H1 (cell line): ENCODE results near the gene ZBTB45. TPM values are rescaled to one million over a fixed set of nuclear protein-coding genes. Genes with fewer than 3 reads are reported as not detected.

Experiments used
- ASH2L ChIP-seq: fragments of 200-600, 300-600 bp; sonication (generic); IDR thresholded peaks from one replicate; pipeline ENCODE4 v1.7.1; 2017; ENCODE audit warnings: low read length
- CBX5 ChIP-seq: fragments of 300-800, 300-1000 bp; sonication (generic); IDR thresholded peaks from 2 replicates; pipeline ENCODE4 v1.7.1; 2016; ENCODE audit warnings: antibody characterized with exemption, low read length, low read depth
- CBX8 ChIP-seq: fragments of 300-800, 300-1000 bp; sonication (generic); IDR thresholded peaks from 2 replicates; pipeline ENCODE4 v1.7.1; 2016; ENCODE audit warnings: low read depth, low read length, borderline replicate concordance
- CREB1 ChIP-seq: IDR thresholded peaks from 2 replicates; pipeline ENCODE4 v1.6.1; 2012; ENCODE audit warnings: inconsistent platforms
- EZH2 ChIP-seq: fragments of 200-600 bp; sonication (generic); IDR thresholded peaks from 2 replicates; pipeline ENCODE4 v1.7.1; 2012; ENCODE audit warnings: low read depth, mild to moderate bottlenecking, moderate library complexity, low read length, inconsistent platforms; ENCODE audit not compliant: severe bottlenecking
- MAX ChIP-seq: IDR thresholded peaks from 2 replicates; pipeline ENCODE4 v1.6.1; 2012; ENCODE audit warnings: inconsistent platforms
- SAP30 ChIP-seq: fragments of 300-600 bp; sonication (generic); IDR thresholded peaks from 2 replicates; pipeline ENCODE4 v1.7.1; 2012; ENCODE audit warnings: low read length, moderate library complexity, mild to moderate bottlenecking, inconsistent platforms; ENCODE audit not compliant: insufficient read depth, insufficient replicate concordance
- SIN3A ChIP-seq, 2 experiments: IDR thresholded peaks in 1 of 2; conservative IDR thresholded peaks in 1 of 2; 2 replicates each; pipeline ENCODE4 v1.6.1; 2011 to 2012; ENCODE audit warnings: low read length in 2 of 2, improper control_type of control experiment in 1 of 2, low read depth in 1 of 2, mild to moderate bottlenecking in 1 of 2
- TAF1 ChIP-seq: IDR thresholded peaks from 2 replicates; pipeline ENCODE4 v1.6.1; 2011; ENCODE audit warnings: mild to moderate bottlenecking, low read depth, low read length
- polyA plus RNA-seq, 7 experiments: library from polyadenylated mRNA; depleted of rRNA in 3 of 7; stranded (reverse) in 5 of 7; unstranded in 2 of 7; fragments of >200 nt in 5 of 7; fragments of 200-250 nt in 2 of 7; gene quantifications; 1 replicate in 5 of 7; 2 replicates in 1 of 7; 4 replicates in 1 of 7; pipeline versions ENCODE4 v1.2.1 to v1.2.3, GENCODE V29; 2011 to 2013; ENCODE audit warnings: missing spikeins in 2 of 7, mixed read lengths in 2 of 7
- total RNA-seq: library from RNA; stranded (reverse); fragmentation: NEBNext Ultra II Directional; extraction: Animal tissue kit (Norgen Biotek cat#: 25700); gene quantifications from 2 replicates; pipeline ENCODE4 v1.2.1, GENCODE V29; 2021
- TF ChIP-seq, protein P1 (sequence below): fragments of 300-600 bp; sonication (generic); IDR thresholded peaks from 2 replicates; pipeline ENCODE4 v1.7.1; 2012; ENCODE audit warnings: low read length, moderate library complexity, mild to moderate bottlenecking, inconsistent platforms; ENCODE audit not compliant: insufficient replicate concordance

Gene ZBTB45
- total and polyA plus RNA-seq, 2 of the 8 experiments (the other 6 are each of a cell fraction or from before 2014, with no cell fraction given), result 16.9 to 17.2 TPM

DNA sequence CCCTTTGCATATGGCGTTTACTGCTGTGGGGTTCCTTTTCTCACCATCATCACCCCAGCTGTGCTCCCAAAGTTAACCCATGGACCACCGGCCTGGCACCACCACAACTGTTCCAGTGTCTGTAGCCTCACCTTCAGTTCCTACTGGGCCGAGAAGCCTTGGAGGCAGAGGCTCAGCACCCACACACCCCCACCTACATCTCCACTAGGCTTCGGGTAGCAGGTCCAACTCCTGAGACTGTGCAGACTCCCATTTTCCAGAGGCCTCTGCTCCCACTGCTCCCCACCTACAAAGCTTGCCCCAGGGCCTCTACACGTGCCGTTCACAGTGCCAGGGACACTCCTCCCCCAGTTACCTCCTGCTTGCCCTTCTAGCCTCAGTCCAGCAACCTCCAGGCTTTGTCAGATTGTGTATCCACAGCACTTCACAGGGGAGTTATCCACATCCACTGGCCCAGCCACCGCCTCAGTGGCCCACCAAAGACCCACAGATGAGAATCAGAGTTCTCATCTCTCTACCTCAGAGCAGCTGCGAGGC, 21.9 kb downstream of the ZBTB45 start (continued):
- TF ChIP-seq MAX, result no peak
- TF ChIP-seq TAF1, result no peak
- no peak for TF ChIP-seq CBX5
- TF ChIP-seq ASH2L, result no peak
- TF ChIP-seq, protein P1, sequence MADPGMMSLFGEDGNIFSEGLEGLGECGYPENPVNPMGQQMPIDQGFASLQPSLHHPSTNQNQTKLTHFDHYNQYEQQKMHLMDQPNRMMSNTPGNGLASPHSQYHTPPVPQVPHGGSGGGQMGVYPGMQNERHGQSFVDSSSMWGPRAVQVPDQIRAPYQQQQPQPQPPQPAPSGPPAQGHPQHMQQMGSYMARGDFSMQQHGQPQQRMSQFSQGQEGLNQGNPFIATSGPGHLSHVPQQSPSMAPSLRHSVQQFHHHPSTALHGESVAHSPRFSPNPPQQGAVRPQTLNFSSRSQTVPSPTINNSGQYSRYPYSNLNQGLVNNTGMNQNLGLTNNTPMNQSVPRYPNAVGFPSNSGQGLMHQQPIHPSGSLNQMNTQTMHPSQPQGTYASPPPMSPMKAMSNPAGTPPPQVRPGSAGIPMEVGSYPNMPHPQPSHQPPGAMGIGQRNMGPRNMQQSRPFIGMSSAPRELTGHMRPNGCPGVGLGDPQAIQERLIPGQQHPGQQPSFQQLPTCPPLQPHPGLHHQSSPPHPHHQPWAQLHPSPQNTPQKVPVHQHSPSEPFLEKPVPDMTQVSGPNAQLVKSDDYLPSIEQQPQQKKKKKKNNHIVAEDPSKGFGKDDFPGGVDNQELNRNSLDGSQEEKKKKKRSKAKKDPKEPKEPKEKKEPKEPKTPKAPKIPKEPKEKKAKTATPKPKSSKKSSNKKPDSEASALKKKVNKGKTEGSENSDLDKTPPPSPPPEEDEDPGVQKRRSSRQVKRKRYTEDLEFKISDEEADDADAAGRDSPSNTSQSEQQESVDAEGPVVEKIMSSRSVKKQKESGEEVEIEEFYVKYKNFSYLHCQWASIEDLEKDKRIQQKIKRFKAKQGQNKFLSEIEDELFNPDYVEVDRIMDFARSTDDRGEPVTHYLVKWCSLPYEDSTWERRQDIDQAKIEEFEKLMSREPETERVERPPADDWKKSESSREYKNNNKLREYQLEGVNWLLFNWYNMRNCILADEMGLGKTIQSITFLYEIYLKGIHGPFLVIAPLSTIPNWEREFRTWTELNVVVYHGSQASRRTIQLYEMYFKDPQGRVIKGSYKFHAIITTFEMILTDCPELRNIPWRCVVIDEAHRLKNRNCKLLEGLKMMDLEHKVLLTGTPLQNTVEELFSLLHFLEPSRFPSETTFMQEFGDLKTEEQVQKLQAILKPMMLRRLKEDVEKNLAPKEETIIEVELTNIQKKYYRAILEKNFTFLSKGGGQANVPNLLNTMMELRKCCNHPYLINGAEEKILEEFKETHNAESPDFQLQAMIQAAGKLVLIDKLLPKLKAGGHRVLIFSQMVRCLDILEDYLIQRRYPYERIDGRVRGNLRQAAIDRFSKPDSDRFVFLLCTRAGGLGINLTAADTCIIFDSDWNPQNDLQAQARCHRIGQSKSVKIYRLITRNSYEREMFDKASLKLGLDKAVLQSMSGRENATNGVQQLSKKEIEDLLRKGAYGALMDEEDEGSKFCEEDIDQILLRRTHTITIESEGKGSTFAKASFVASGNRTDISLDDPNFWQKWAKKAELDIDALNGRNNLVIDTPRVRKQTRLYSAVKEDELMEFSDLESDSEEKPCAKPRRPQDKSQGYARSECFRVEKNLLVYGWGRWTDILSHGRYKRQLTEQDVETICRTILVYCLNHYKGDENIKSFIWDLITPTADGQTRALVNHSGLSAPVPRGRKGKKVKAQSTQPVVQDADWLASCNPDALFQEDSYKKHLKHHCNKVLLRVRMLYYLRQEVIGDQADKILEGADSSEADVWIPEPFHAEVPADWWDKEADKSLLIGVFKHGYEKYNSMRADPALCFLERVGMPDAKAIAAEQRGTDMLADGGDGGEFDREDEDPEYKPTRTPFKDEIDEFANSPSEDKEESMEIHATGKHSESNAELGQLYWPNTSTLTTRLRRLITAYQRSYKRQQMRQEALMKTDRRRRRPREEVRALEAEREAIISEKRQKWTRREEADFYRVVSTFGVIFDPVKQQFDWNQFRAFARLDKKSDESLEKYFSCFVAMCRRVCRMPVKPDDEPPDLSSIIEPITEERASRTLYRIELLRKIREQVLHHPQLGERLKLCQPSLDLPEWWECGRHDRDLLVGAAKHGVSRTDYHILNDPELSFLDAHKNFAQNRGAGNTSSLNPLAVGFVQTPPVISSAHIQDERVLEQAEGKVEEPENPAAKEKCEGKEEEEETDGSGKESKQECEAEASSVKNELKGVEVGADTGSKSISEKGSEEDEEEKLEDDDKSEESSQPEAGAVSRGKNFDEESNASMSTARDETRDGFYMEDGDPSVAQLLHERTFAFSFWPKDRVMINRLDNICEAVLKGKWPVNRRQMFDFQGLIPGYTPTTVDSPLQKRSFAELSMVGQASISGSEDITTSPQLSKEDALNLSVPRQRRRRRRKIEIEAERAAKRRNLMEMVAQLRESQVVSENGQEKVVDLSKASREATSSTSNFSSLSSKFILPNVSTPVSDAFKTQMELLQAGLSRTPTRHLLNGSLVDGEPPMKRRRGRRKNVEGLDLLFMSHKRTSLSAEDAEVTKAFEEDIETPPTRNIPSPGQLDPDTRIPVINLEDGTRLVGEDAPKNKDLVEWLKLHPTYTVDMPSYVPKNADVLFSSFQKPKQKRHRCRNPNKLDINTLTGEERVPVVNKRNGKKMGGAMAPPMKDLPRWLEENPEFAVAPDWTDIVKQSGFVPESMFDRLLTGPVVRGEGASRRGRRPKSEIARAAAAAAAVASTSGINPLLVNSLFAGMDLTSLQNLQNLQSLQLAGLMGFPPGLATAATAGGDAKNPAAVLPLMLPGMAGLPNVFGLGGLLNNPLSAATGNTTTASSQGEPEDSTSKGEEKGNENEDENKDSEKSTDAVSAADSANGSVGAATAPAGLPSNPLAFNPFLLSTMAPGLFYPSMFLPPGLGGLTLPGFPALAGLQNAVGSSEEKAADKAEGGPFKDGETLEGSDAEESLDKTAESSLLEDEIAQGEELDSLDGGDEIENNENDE, result no peak
- no peak for TF ChIP-seq SAP30
- TF ChIP-seq EZH2, result no peak
- TF ChIP-seq SIN3A (conservative IDR thresholded peaks at IDR 0.05 in 1 of 2, IDR thresholded peaks at IDR 0.05 in 1 of 2; ENCODE audit: low read depth in 1 of 2, low read length in 2 of 2), result no peak
- no peak for TF ChIP-seq CREB1
- TF ChIP-seq CBX8, result no peak
- TF ChIP-seq, all 59 proteins: peak for 0
